Kidney (tissue), 14 donors: ENCODE measurements around the gene DNAJC25. TPM values are rescaled to one million over a fixed set of nuclear protein-coding genes. Genes with fewer than 3 reads are reported as not detected.

Experiments
- DNase-seq, 5 donors: peaks; one replicate each; pipeline ENCODE4 v3.0.0-alpha.2; 2013 to 2020
- FAIRE-seq: peaks from 2 replicates; lab custom pipeline; 2012; peaks lifted over from hg19 to GRCh38; lab: Jason Lieb, UNC
- H3K27ac ChIP-seq, 2 donors: one replicate each; pipeline ENCODE4 v1.7.0; 2013; ENCODE audit warnings: low read depth in 2 of 2, low read length in 2 of 2, inconsistent platforms in 1 of 2
- H3K27me3 ChIP-seq: one replicate; pipeline ENCODE4 v1.7.1; 2013; ENCODE audit warnings: low read length, inconsistent platforms; ENCODE audit not compliant: control insufficient read depth, insufficient read depth
- H3K36me3 ChIP-seq, 3 donors: one replicate each; pipeline versions ENCODE4 v1.7.0 to v1.7.1; 2013; ENCODE audit warnings: low read length in 3 of 3, control low read depth in 1 of 3, inconsistent platforms in 1 of 3; ENCODE audit not compliant: insufficient read depth in 3 of 3, control insufficient read depth in 2 of 3
- H3K4me1 ChIP-seq, 3 donors: one replicate each; pipeline versions ENCODE4 v1.7.0 to v1.7.1; 2013; ENCODE audit warnings: low read length in 3 of 3, inconsistent platforms in 1 of 3, low read depth in 1 of 3; ENCODE audit not compliant: control insufficient read depth in 2 of 3, insufficient read depth in 2 of 3
- H3K4me3 ChIP-seq, 3 donors: one replicate each; pipeline versions ENCODE4 v1.7.0 to v1.8.1; 2013; ENCODE audit warnings: low read length in 3 of 3, control low read depth in 1 of 3, inconsistent platforms in 1 of 3
- H3K9ac ChIP-seq, 3 donors: one replicate each; pipeline versions ENCODE4 v1.7.0 to v1.7.1; 2013; ENCODE audit warnings: low read length in 3 of 3, control low read depth in 1 of 3, inconsistent platforms in 1 of 3
- H3K9me3 ChIP-seq, 3 donors: one replicate each; pipeline versions ENCODE4 v1.7.0 to v1.7.1; 2013; ENCODE audit warnings: low read length in 3 of 3, control low read depth in 1 of 3, inconsistent platforms in 1 of 3; ENCODE audit not compliant: control insufficient read depth in 2 of 3, insufficient read depth in 1 of 3
- intact Hi-C: fragments of 100-400 bp; cut with DNase I; formaldehyde crosslinking; loops from one replicate; pipeline ENCODE4 v1.11.1; 2022
- polyA plus RNA-seq: library from polyadenylated mRNA; stranded (reverse); fragments of 350-450 nt; fragmentation: Illumina TruSeq; extraction: RNeasy Lipid Tissue Mini Kit (QIAGEN cat#74804); gene quantifications from one replicate; pipeline ENCODE4 v1.2.3, GENCODE V29; 2014; ENCODE audit warnings: low read depth, low replicate concordance; ENCODE audit not compliant: insufficient read depth
- total RNA-seq: library from RNA; stranded (reverse); fragmentation: NEBNext Ultra II Directional; extraction: Animal tissue kit (Norgen Biotek cat#: 25700); gene quantifications from one replicate; pipeline ENCODE4 v1.2.1, GENCODE V29; 2021
- TF ChIP-seq, protein P1 (sequence below): IDR thresholded peaks from 3 replicates; pipeline ENCODE4 v1.5.1; 2012; ENCODE audit warnings: mild to moderate bottlenecking, moderate library complexity, borderline replicate concordance; ENCODE audit not compliant: insufficient read depth; ENCODE audit errors: extremely low read depth
- donor health status: control.
- donor health status: control.
- donor health status: control.
- donor health status: control.
- donor health status: control.
- donor health status: DM: yes; HTN: yes; CAD: no.
- donor health status: Normal renal cell carcinoma (clear cell type).

Gene DNAJC25
- total and polyA plus RNA-seq, 2 donors from 2014 or later = 8.2 to 13.1 TPM

DNA sequence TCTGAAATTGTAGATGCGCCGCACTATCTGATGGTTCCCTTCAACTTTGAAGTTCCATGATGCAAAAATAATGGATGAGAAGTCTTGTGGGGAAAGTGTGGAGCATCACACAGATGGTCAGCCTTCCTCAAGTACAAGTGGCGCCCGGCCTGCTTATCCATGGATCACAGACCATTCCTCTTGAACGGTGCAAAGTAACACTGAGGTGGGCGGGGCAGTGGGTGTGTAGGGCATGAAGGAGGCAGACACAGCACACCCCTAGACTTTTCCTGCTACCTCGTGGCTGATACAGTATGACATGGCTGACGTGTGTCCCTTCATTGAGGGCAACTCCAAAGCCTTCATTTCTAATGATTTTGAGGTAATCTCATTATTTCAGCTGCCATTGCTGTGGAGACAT, 27.8 kb downstream of the DNAJC25 start:
- Histone ChIP-seq H3K9me3 (no peaks in the 10 kb centered on the region), H3K36me3 (peaks cover 0 to 2% (median 0%) of the 10 kb centered on the region in 3 donors), H3K9ac (no peak overlapping the region), H3K4me1 (peaks cover 0 to 11% (median 0%) of the 10 kb centered on the region in 3 donors), H3K27ac (no peak overlapping the region), H3K27me3 (no peaks in the 10 kb centered on the region), H3K4me3 (no peak overlapping the region)
- intact Hi-C loops = no loop called here
- DNase-seq (no peak), FAIRE-seq (no peak)
- TF ChIP-seq, protein P1, sequence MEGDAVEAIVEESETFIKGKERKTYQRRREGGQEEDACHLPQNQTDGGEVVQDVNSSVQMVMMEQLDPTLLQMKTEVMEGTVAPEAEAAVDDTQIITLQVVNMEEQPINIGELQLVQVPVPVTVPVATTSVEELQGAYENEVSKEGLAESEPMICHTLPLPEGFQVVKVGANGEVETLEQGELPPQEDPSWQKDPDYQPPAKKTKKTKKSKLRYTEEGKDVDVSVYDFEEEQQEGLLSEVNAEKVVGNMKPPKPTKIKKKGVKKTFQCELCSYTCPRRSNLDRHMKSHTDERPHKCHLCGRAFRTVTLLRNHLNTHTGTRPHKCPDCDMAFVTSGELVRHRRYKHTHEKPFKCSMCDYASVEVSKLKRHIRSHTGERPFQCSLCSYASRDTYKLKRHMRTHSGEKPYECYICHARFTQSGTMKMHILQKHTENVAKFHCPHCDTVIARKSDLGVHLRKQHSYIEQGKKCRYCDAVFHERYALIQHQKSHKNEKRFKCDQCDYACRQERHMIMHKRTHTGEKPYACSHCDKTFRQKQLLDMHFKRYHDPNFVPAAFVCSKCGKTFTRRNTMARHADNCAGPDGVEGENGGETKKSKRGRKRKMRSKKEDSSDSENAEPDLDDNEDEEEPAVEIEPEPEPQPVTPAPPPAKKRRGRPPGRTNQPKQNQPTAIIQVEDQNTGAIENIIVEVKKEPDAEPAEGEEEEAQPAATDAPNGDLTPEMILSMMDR = no peak

DNA sequence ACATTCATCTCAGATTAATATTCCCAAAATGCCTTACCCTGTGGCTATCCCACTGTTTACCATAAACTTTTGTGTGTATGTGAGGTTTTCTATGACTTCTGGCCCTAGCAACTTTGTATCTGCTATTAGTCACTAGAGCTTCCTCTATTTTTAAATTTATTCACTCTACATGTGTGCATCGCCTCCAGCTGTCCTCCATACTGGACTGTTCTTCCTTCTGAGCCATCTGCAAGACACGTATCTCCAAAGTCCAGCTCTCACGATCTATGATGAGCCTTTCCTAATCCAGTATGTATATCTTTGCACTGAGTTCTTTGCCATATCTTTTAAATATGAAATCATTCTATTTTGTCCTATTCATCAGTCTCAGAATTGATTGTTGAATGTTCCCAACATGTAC, 28.6 kb downstream of the DNAJC25 start:
- Histone ChIP-seq H3K4me1 (peaks cover 0 to 11% (median 0%) of the 10 kb centered on the region in 3 donors), H3K4me3 (no peak overlapping the region), H3K36me3 (no peaks in the 10 kb centered on the region), H3K9ac (no peak overlapping the region), H3K27ac (no peak overlapping the region), H3K27me3 (no peaks in the 10 kb centered on the region), H3K9me3 (no peaks in the 10 kb centered on the region)
- FAIRE-seq = no peak
- DNase-seq = no peak
- TF ChIP-seq, protein P1 = no peak
- intact Hi-C loops = no loop called here

DNA sequence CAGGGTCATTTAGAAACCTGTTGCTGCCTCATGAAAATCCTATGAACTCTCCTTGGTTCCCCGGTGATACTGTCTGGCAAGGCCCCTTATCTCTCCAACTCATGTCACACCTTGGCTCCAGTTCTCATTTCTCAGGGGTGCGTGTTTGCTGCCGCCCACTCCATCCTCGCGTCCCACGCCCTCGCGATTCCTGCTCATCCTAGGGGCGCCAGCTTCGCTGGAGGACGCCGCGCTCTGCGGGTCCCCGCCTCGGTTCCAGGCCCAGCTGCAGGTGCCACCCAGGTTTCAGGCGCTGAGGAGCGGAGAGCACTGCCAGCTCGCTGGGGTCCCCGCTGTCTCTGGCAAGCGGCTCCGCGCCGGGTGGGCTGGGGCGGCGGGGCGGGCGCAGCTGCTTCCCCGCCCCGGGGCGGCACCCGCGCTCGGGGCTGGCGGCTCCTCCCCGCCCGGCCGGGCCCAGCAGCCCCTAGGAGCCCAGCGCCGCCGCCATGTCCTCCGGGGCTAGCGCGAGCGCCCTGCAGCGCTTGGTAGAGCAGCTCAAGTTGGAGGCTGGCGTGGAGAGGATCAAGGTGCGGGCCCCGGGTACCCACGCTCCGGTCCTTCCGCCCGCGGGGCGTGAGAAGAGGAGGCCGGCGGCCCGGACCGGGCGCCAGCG, 30.1 kb downstream of the DNAJC25 start, which contains the start of gene GNG10:
Gene GNG10 (plus strand): TSS at position 456 of the 652 bp plus-strand sequence. CDS start 30 bp downstream, at position 486.
- H3K27ac ChIP-seq = peak within 1 kb of the TSS in 1 of 2 donors; percentile 62
- no peaks in the 10 kb centered on the region for H3K27me3 ChIP-seq
- TF ChIP-seq, protein P1 = no peak
- no peak for FAIRE-seq
- H3K4me3 ChIP-seq = peak within 1 kb of the TSS; percentile 70 to 79 (median 73)
- H3K9me3 ChIP-seq = no peaks in the 10 kb centered on the region
- H3K9ac ChIP-seq = peak within 1 kb of the TSS; percentile 51 to 53 (median 52)
- peaks cover 0 to 11% (median 0%) of the 10 kb centered on the region in 3 donors for H3K4me1 ChIP-seq
- DNase-seq = peak; percentile 63 to 89 (median 85)
- H3K36me3 ChIP-seq = no peaks in the 10 kb centered on the region
- intact Hi-C loops = no loop called here
